ENCODE measurements around the gene SLC8A1.

The SLC8A1 gene

GRCh38 chr2:40458271-40458794 is 6.4 kb upstream of the SLC8A1 start:
- no peak for DNase-seq (ENCODE audit: low read depth in 2 of 2)

DNA sequence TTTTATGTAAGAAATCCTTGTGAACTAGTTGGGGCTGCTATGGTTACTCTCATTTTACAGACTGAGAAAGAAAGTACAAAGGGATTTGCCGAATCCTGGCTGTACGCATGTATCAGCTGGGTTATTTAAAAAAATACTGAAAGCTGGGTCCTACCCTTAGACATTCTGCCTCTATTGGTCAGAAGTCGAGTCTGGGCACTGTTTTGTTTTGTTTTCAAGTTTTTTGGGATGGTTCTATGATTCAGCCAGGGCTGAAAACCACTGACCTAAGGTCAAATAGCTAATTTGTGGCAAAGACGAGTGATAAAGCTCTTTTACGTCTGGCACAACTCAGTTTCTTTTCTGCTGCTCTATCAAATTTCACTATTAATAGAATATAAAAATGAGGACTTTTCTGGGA is 5.9 kb upstream of the SLC8A1 start:
- no peak for DNase-seq (ENCODE audit: low read depth in 2 of 2)

GRCh38 chr2:40457366-40457765 is 5.5 kb upstream of the SLC8A1 start:
- DNase-seq (ENCODE audit: low read depth in 2 of 2), result no peak

- DNase-seq (ENCODE audit: low read depth in 2 of 2), result no peak
Observed at GRCh38 chr2:40456926-40457325, 5.0 kb upstream of the SLC8A1 start.

DNA sequence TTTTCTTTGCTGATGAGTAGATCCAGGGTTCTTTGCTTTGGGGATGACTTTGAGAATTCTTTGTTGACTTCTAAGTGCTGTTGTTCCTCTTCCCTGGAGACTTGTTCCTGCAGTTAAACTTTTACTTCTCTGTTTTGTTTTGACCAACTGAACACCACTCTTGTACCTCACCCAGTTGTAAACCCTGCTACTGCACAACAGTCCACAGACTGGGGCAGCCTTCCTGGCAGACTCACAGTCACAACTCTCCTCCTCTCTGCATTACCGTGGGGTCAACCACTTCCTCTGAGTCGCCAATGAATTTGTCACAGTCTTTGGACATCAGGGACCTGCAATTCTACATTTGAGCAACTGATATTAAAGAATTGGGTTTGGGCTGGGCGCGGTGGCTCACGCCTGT is 3.8 kb upstream of the SLC8A1 start:
- no peak for DNase-seq (ENCODE audit: low read depth in 2 of 2)

DNA sequence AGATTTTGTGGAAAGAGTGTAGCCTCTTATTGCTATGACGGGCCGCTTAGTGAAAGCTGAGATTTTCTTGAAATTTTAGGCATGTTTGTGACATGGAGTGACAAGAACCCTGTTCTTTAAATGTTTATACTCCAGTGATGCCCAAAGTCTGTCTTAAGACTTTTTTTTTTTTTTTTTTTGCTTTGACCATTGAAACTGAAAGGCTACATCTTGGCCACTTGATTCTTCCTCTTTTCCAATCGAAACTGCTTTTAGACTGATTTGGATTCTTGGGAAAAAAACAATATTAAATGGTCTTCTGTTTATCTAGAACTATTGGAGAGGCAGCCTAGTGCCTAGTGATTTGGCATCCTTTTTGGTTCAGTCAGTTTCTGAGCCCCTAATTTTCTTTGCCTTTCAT is 2.4 kb upstream of the SLC8A1 start:
- no peak for DNase-seq (ENCODE audit: low read depth in 2 of 2)

DNA sequence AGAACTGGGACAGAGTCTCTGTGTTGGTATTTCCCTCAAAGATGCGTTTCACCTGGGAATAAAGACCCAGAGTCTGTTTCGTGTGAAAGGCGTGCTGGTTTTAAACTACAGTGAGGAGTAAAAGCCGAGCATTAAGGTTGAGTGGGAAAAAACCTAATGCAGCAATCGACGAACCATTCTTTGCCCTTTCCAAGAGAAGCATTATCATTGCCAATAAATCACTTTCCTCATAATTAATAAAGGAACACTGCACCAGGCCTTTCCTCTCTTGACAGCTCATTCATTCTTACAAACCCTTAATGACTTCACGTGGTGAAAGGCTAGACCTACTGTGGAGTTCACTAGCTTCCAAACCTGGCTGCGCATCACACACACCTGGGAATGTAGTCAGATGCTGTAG is 896 bp upstream of the SLC8A1 start:
- no peak for DNase-seq (ENCODE audit: low read depth in 2 of 2)

- no peak for DNase-seq (ENCODE audit: low read depth in 2 of 2)
Observed at GRCh38 chr2:40450796-40451430, 977 bp downstream of the SLC8A1 start.

GRCh38 chr2:40450066-40450795 is 1.7 kb downstream of the SLC8A1 start:
- DNase-seq (ENCODE audit: low read depth in 2 of 2), result no peak

DNA sequence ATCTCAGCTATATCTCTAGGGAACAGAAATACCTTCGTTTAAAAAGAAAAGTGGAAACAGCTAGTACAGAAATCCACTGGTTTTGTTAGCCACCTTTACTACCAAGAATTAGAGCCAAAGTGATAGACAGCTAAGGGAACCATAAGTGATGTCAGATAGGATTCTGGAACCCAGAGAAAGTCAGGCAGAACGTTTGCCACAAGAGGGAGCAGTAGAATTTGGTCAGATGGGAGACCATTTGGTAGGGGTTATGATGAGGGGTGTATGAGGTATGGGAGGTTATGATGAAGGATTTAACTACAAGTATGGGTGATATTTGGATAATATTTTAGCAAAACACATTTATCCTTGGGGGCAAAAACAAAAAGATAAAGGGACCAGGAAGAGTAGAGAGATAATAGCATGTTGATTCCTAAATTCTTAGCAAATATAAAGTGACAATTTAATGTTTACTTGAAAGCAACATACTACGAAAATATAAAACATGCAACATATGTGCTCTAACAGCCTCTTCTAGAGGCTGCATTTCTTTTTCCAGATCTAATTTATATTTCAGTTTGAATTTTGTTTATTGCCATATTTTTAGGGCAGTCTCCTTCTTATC is 3.3 kb downstream of the SLC8A1 start:
- DNase-seq (ENCODE audit: low read depth in 2 of 2), result no peak

GRCh38 chr2:40445467-40445866 is 6.4 kb downstream of the SLC8A1 start:
- DNase-seq (ENCODE audit: low read depth in 2 of 2), result no peak

DNA sequence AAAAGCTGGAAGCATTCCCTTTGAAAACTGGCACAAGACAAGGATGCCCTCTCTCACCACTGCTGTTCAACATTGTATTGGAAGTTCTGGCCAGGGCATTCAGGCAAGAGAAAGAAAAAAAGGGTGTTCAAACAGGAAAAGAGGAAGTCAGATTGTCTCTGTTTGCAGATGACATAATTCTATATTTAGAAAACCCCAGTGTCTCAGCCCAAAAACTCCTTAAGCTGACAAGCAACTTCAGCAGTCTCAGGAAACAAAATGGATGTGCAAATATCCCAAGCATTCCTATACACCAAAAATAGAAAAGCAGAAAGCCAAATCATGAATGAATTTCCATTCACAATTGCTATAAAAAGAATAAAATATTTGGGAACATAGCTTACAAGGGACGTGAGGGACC is 11.1 kb downstream of the SLC8A1 start:
- no peak for DNase-seq (ENCODE audit: low read depth in 2 of 2)

DNA sequence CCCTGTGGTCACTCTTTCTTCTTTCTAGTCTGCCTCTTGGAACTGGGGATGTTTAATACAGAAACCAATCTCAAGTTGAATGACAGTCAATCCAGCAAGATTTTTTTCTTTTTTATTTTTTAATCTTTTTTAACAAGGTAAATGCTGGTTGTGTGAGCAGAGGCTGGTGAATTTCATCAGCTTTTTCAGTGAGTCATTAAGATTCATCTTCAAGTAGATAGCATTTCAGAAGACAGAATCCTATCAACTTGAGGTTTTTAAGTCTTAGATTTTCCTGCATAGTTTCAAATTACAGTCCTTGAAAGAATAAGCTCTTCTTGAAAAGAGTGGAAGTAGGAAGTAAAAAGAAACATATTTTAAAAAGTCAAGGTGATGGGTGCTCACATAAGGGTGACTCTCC is 12.4 kb downstream of the SLC8A1 start:
- no peak for DNase-seq (ENCODE audit: low read depth in 2 of 2)

DNA sequence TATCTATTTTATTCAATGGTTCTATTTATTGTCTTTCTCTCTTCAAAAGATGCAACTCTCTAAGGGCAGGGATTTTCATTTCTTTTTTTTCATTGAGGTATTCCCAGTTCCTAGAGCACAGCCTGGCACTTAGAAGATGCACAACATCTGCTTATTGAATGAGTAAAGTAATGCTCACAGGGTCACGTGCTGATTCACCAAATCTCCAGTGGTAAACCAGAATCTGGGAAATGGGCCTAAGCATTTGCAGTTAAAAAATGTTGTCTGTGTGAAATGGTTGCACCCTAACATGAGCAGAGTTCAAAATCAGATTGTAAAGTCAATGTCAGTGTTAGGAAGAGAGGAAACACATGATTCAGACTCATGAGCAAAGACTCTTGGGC is 15.8 kb downstream of the SLC8A1 start:
- DNase-seq (ENCODE audit: low read depth in 2 of 2), result no peak

GRCh38 chr2:40435426-40436092 is 16.3 kb downstream of the SLC8A1 start:
- DNase-seq (ENCODE audit: low read depth in 2 of 2), result no peak

- no peak for DNase-seq (ENCODE audit: low read depth in 2 of 2)
Observed at GRCh38 chr2:40434731-40435271, 17.1 kb downstream of the SLC8A1 start.

- no peak for DNase-seq (ENCODE audit: low read depth in 2 of 2)
Observed at GRCh38 chr2:40433736-40434135, 18.2 kb downstream of the SLC8A1 start.

- no peak for DNase-seq (ENCODE audit: low read depth in 2 of 2)
Observed at GRCh38 chr2:40432921-40433483, 18.9 kb downstream of the SLC8A1 start.

- DNase-seq (ENCODE audit: low read depth in 2 of 2), result no peak
Observed at GRCh38 chr2:40431600-40431955, 20.3 kb downstream of the SLC8A1 start.

- DNase-seq (ENCODE audit: low read depth in 2 of 2), result no peak
Observed at GRCh38 chr2:40430776-40431599, 20.9 kb downstream of the SLC8A1 start.

GRCh38 chr2:40428439-40428838 is 23.5 kb downstream of the SLC8A1 start:
- no peak for DNase-seq (ENCODE audit: low read depth in 2 of 2)

Data from stimulated activated CD8-positive, alpha-beta memory T cell treated with anti-CD3 and anti-CD28 coated beads, Interleukin-15, amount 100 ng/mL, for 4 hours (primary cell).